Measurements from ENCODE around the gene DNAJC12. TPM values are rescaled to one million over a fixed set of nuclear protein-coding genes. Genes with fewer than 3 reads are reported as not detected.

DNAJC12 gene
- total RNA-seq, 3 donors from 2014 or later (not counting 1 experiment from before 2014, with no cell fraction given), result not detected

DNA sequence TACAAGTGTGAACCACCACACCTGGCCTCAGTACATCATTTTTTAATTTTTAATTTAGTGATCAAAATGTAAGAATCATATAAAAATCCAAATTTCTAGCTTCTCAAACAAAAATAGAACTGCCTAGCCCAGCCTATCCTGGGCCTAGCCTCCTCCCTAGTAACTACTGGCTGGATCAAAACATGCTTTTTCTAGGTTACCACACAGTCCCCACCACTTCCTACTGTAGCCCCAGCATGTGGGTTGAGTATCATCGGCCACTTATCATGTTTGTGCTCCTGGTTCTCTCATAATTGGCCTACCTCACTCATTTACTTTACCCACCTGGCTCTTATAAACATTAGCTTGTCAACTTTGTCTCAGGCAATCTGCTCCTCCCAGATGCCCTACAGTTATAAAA lies 52.9 kb downstream of the DNAJC12 start:
- no peak overlapping the region for H3K27ac ChIP-seq (ENCODE audit: low read length)
- no peaks in the 10 kb centered on the region for H3K9me3 ChIP-seq (ENCODE audit: control insufficient read depth, insufficient read depth, low read length)
- TF ChIP-seq, protein P1, sequence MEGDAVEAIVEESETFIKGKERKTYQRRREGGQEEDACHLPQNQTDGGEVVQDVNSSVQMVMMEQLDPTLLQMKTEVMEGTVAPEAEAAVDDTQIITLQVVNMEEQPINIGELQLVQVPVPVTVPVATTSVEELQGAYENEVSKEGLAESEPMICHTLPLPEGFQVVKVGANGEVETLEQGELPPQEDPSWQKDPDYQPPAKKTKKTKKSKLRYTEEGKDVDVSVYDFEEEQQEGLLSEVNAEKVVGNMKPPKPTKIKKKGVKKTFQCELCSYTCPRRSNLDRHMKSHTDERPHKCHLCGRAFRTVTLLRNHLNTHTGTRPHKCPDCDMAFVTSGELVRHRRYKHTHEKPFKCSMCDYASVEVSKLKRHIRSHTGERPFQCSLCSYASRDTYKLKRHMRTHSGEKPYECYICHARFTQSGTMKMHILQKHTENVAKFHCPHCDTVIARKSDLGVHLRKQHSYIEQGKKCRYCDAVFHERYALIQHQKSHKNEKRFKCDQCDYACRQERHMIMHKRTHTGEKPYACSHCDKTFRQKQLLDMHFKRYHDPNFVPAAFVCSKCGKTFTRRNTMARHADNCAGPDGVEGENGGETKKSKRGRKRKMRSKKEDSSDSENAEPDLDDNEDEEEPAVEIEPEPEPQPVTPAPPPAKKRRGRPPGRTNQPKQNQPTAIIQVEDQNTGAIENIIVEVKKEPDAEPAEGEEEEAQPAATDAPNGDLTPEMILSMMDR (IDR thresholded peaks at IDR 0.05), result no peak
- peaks cover 13 to 20% of the 10 kb centered on the region in 2 donors for H3K4me1 Mint-ChIP-seq
- ATAC-seq (peak; percentile 46 to 67 (median 55)), DNase-seq (peak in 1 of 2 donors; percentile 26)
- H3K4me3 Mint-ChIP-seq, result no peak overlapping the region
- WGBS (ENCODE audit: insufficient coverage), result 5% methylated on average over 1 of the region's 1 CpG
- intact Hi-C loops (cut with micrococcal nuclease), result no loop called here
- H3K27ac Mint-ChIP-seq, result peak overlapping the region in 1 of 2 donors; percentile 58
- no peaks in the 10 kb centered on the region for H3K36me3 ChIP-seq (ENCODE audit: control insufficient read depth, insufficient read depth, low read length)
- no peaks in the 10 kb centered on the region for H3K27me3 ChIP-seq (ENCODE audit: control insufficient read depth, insufficient read depth, low read length)
- H3K4me1 ChIP-seq (ENCODE audit: control insufficient read depth, insufficient read depth, low read length), result peaks cover 15% of the 10 kb centered on the region
- H3K27me3 Mint-ChIP-seq (ENCODE audit: low read depth in 2 of 2), result peaks cover 0 to 2% of the 10 kb centered on the region in 2 donors
- H3K36me3 Mint-ChIP-seq, result no peaks in the 10 kb centered on the region
- no peak overlapping the region for H3K4me3 ChIP-seq (ENCODE audit: low read length)
- no peaks in the 10 kb centered on the region for H3K9me3 Mint-ChIP-seq

DNA sequence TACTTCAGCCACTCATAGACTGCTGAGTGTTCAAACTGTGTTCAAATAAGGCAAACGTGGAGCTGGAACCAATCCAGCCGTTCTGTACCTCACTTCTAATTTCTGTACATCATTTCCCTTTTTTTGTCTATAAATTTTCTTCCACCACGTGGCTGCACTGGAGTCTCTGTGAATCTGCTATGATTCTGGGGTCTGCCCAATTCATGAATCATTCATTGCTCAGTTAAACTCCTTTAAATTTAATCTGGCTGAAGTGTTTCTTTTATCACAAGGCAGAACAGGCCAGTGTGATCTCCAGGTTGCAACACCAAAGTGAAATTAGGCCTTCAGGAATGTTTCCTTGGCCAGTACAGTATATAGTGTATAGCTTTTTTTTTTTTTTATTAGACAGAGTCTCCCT lies 53.5 kb downstream of the DNAJC12 start:
- peaks cover 0 to 2% of the 10 kb centered on the region in 2 donors for H3K27me3 Mint-ChIP-seq (ENCODE audit: low read depth in 2 of 2)
- intact Hi-C loops (cut with micrococcal nuclease), result no loop called here

DNA sequence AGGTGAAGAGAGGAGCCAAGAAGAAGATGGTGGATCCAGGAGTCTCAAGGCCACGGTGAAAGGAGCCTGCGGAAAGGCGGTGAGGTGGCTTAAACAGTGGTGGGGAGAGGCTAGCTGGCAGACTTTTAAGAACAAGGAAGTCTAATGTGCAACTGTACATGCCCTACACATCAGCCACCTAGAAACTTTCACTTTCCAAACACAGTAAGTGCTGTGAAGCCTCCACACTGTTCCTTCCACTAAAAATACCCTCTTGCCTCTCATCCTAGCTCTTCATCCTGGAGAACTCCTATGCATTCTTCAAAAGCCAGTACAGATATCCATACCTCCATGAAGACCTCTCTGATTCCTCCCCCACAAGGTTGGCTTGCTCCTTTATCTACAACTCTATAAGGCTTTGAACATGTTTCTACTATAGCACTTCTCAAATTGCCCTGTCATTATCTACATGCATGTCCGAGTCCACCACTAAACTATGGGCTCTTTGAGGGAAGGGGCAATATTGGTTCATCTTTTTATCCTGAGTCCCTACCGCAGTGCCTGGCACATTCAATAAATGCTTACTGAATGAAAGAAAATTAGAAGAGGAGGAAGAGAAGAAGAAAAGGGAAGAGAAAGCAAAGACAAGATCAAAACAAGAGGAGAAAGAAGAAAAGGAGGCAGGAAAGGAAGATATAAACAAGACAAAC lies 54.2 kb downstream of the DNAJC12 start:
- H3K36me3 Mint-ChIP-seq, result no peaks in the 10 kb centered on the region
- intact Hi-C loops (cut with micrococcal nuclease), result no loop called here
- peaks cover 13 to 20% of the 10 kb centered on the region in 2 donors for H3K4me1 Mint-ChIP-seq
- DNase-seq, result no peak
- H3K36me3 ChIP-seq (ENCODE audit: control insufficient read depth, insufficient read depth, low read length), result no peaks in the 10 kb centered on the region
- peaks cover 0 to 2% of the 10 kb centered on the region in 2 donors for H3K27me3 Mint-ChIP-seq (ENCODE audit: low read depth in 2 of 2)
- peak overlapping the region in 1 of 2 donors; percentile 9 for H3K27ac Mint-ChIP-seq
- no peak overlapping the region for H3K4me3 Mint-ChIP-seq
- H3K4me1 ChIP-seq (ENCODE audit: control insufficient read depth, insufficient read depth, low read length), result peaks cover 15% of the 10 kb centered on the region
- whole genome bisulfite sequencing (ENCODE audit: insufficient coverage), result 60% methylated on average over 4 of the region's 5 CpGs
- TF ChIP-seq, protein P1 (IDR thresholded peaks at IDR 0.05), result no peak
- no peaks in the 10 kb centered on the region for H3K9me3 Mint-ChIP-seq
- H3K27me3 ChIP-seq (ENCODE audit: control insufficient read depth, insufficient read depth, low read length), result no peaks in the 10 kb centered on the region
- H3K4me3 ChIP-seq (ENCODE audit: low read length), result no peak overlapping the region
- ATAC-seq, result no peak
- peak overlapping the region; percentile 44 for H3K27ac ChIP-seq (ENCODE audit: low read length)
- no peaks in the 10 kb centered on the region for H3K9me3 ChIP-seq (ENCODE audit: control insufficient read depth, insufficient read depth, low read length)

More for the DNA sequence above, 53.5 kb downstream of the DNAJC12 start:
- Mint-ChIP-seq H3K4me1 (peaks cover 13 to 20% of the 10 kb centered on the region in 2 donors), H3K36me3 (no peaks in the 10 kb centered on the region), H3K4me3 (no peak overlapping the region), H3K27ac (no peak overlapping the region), H3K9me3 (no peaks in the 10 kb centered on the region)
- peaks cover 15% of the 10 kb centered on the region for H3K4me1 ChIP-seq (ENCODE audit: control insufficient read depth, insufficient read depth, low read length)
- H3K36me3 ChIP-seq (ENCODE audit: control insufficient read depth, insufficient read depth, low read length), result no peaks in the 10 kb centered on the region
- no peaks in the 10 kb centered on the region for H3K9me3 ChIP-seq (ENCODE audit: control insufficient read depth, insufficient read depth, low read length)
- H3K27me3 ChIP-seq (ENCODE audit: control insufficient read depth, insufficient read depth, low read length), result no peaks in the 10 kb centered on the region
- 42% methylated on average over 3 of the region's 3 CpGs for WGBS (ENCODE audit: insufficient coverage)
- H3K27ac ChIP-seq (ENCODE audit: low read length), result no peak overlapping the region
- H3K4me3 ChIP-seq (ENCODE audit: low read length), result no peak overlapping the region
- TF ChIP-seq, protein P1 (IDR thresholded peaks at IDR 0.05), result no peak
- no peak for DNase-seq
- ATAC-seq, result no peak

DNA sequence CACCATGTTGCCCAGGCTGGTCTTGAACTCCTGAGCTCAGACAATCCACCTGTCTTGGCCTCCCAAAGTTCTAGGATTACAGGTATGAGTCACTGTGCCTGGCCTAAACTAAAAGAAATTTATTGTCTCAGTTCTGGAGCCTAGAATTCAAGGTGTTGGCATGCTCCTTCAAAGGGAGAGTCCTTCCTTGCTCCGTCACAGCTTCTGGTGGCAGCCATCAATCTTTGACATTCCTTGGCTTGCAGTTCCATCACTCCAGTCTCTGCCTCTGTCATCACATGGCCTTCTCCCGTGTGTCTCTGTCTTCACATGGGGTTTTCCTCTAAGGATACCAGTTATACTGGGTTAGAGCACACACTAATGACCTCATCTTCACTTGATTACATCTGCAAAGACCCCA lies 55.5 kb downstream of the DNAJC12 start:
- no peaks in the 10 kb centered on the region for H3K9me3 Mint-ChIP-seq
- no peak overlapping the region for H3K27ac Mint-ChIP-seq
- no peaks in the 10 kb centered on the region for H3K27me3 Mint-ChIP-seq (ENCODE audit: low read depth in 2 of 2)
- no peaks in the 10 kb centered on the region for H3K36me3 Mint-ChIP-seq
- H3K4me3 Mint-ChIP-seq, result no peak overlapping the region
- H3K4me1 Mint-ChIP-seq, result peaks cover 6 to 14% of the 10 kb centered on the region in 2 donors
- Histone ChIP-seq H3K9me3 (ENCODE audit: control insufficient read depth, insufficient read depth, low read length) (no peaks in the 10 kb centered on the region), H3K27me3 (ENCODE audit: control insufficient read depth, insufficient read depth, low read length) (no peaks in the 10 kb centered on the region), H3K4me3 (ENCODE audit: low read length) (no peak overlapping the region), H3K36me3 (ENCODE audit: control insufficient read depth, insufficient read depth, low read length) (no peaks in the 10 kb centered on the region), H3K27ac (ENCODE audit: low read length) (no peak overlapping the region), H3K4me1 (ENCODE audit: control insufficient read depth, insufficient read depth, low read length) (peaks cover 11% of the 10 kb centered on the region)
- TF ChIP-seq, protein P1 (IDR thresholded peaks at IDR 0.05), result no peak
- 98% methylated on average over 2 of the region's 2 CpGs for WGBS (ENCODE audit: insufficient coverage)
- no peak for ATAC-seq
- intact Hi-C loops (cut with micrococcal nuclease), result no loop called here
- DNase-seq, result no peak

Measured in natural killer cell (primary cell).